ENCODE data around the gene COL4A2.

- TF ChIP-seq CTCF (IDR thresholded peaks at IDR 0.05; ENCODE audit: low read length) (no peak), EZH2 (optimal IDR thresholded peaks at IDR 0.05; ENCODE audit: low read depth, low read length) (no peak)
These were observed 255.0 kb downstream of the COL4A2 start for GRCh38 chr13:110562036-110562597.

All from MM.1S (cell line).